Measurements from ENCODE around the gene TAF10.

TAF10 gene

GRCh38 chr11:6587360-6587953 lies 24.6 kb downstream of the TAF10 start:
- no peak overlapping the region for H3K27ac Mint-ChIP-seq
- H3K27me3 Mint-ChIP-seq (ENCODE audit: low read depth) = no peaks in the 10 kb centered on the region
- no peak overlapping the region for H3K4me3 Mint-ChIP-seq
- H3K36me3 Mint-ChIP-seq (ENCODE audit: low read depth) = peaks cover 40% of the 10 kb centered on the region
- no peak for TF ChIP-seq CTCF (IDR thresholded peaks at IDR 0.05; ENCODE audit: unreplicated experiment in 3 of 3)
- no peaks in the 10 kb centered on the region for H3K4me1 Mint-ChIP-seq
- peaks cover 26% of the 10 kb centered on the region for H3K9me3 Mint-ChIP-seq

GRCh38 chr11:6586434-6587359 lies 25.3 kb downstream of the TAF10 start:
- H3K4me3 Mint-ChIP-seq = no peak overlapping the region
- H3K9me3 Mint-ChIP-seq = peaks cover 31% of the 10 kb centered on the region
- no peaks in the 10 kb centered on the region for H3K4me1 Mint-ChIP-seq
- no peak for TF ChIP-seq CTCF (IDR thresholded peaks at IDR 0.05; ENCODE audit: unreplicated experiment in 3 of 3)
- H3K27ac Mint-ChIP-seq = no peak overlapping the region
- no peaks in the 10 kb centered on the region for H3K27me3 Mint-ChIP-seq (ENCODE audit: low read depth)
- peaks cover 43% of the 10 kb centered on the region for H3K36me3 Mint-ChIP-seq (ENCODE audit: low read depth)

GRCh38 chr11:6584528-6584927 lies 27.5 kb downstream of the TAF10 start:
- TF ChIP-seq CTCF (IDR thresholded peaks at IDR 0.05; ENCODE audit: unreplicated experiment in 3 of 3) = no peak
- Mint-ChIP-seq H3K4me3 (no peak overlapping the region), H3K27ac (no peak overlapping the region), H3K4me1 (no peaks in the 10 kb centered on the region), H3K27me3 (ENCODE audit: low read depth) (no peaks in the 10 kb centered on the region), H3K9me3 (peaks cover 31% of the 10 kb centered on the region), H3K36me3 (ENCODE audit: low read depth) (peaks cover 49% of the 10 kb centered on the region)

GRCh38 chr11:6583584-6583983 lies 28.4 kb downstream of the TAF10 start:
- Mint-ChIP-seq H3K36me3 (ENCODE audit: low read depth) (peaks cover 49% of the 10 kb centered on the region), H3K27ac (no peak overlapping the region), H3K4me1 (no peaks in the 10 kb centered on the region)

GRCh38 chr11:6579681-6580080 lies 32.3 kb downstream of the TAF10 start:
- Mint-ChIP-seq H3K27me3 (ENCODE audit: low read depth) (no peaks in the 10 kb centered on the region), H3K27ac (no peak overlapping the region), H3K4me3 (no peak overlapping the region), H3K36me3 (ENCODE audit: low read depth) (peaks cover 43% of the 10 kb centered on the region), H3K9me3 (peaks cover 27% of the 10 kb centered on the region), H3K4me1 (peaks cover 21% of the 10 kb centered on the region)
- no peak for TF ChIP-seq CTCF (IDR thresholded peaks at IDR 0.05; ENCODE audit: unreplicated experiment in 3 of 3)

More at GRCh38 chr11:6583584-6583983, 28.4 kb downstream of the TAF10 start:
- H3K27me3 Mint-ChIP-seq (ENCODE audit: low read depth) = no peaks in the 10 kb centered on the region
- TF ChIP-seq CTCF (IDR thresholded peaks at IDR 0.05; ENCODE audit: unreplicated experiment in 3 of 3) = no peak
- H3K4me3 Mint-ChIP-seq = no peak overlapping the region
- H3K9me3 Mint-ChIP-seq = peaks cover 31% of the 10 kb centered on the region
